ENCODE measurements around the gene APBB2.

DNA sequence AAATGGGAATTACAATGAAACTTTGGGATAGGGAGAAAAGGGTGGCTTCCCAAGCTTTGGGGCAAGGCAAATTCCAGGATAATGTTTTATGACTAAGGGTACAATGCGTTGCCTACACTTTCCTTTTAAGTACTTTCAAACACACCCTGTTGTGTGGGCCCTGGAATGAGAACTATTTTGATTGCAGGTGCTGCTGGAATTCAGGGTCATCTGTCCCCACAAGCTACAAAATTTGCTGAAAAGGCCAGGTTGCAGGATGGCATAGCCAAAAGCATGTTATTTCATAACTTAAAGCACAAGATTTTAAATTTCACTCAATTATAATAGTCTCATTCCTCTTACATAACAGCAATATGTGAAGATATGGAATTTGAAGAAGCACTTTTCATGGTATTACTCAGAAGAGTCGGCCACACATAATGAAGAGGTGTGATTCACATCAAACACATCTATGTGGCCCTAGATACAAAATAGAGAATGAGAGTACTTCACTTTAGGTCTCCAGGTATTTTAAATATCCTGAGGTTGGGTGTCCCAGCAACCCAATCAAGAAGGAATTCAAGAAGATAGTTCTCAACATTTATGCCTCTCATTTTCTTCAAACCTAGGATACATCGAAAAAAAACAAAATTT is 89.3 kb downstream of the APBB2 start:
- TF ChIP-seq, protein P1, sequence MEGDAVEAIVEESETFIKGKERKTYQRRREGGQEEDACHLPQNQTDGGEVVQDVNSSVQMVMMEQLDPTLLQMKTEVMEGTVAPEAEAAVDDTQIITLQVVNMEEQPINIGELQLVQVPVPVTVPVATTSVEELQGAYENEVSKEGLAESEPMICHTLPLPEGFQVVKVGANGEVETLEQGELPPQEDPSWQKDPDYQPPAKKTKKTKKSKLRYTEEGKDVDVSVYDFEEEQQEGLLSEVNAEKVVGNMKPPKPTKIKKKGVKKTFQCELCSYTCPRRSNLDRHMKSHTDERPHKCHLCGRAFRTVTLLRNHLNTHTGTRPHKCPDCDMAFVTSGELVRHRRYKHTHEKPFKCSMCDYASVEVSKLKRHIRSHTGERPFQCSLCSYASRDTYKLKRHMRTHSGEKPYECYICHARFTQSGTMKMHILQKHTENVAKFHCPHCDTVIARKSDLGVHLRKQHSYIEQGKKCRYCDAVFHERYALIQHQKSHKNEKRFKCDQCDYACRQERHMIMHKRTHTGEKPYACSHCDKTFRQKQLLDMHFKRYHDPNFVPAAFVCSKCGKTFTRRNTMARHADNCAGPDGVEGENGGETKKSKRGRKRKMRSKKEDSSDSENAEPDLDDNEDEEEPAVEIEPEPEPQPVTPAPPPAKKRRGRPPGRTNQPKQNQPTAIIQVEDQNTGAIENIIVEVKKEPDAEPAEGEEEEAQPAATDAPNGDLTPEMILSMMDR (conservative IDR thresholded peaks at IDR 0.05), result no peak
- no peak for TF ChIP-seq EZH2 (IDR thresholded peaks at IDR 0.05; ENCODE audit: low read depth)
